Right atrium auricular region (tissue), 2 donors: ENCODE data around the gene GRIK4. TPM values are rescaled to one million over a fixed set of nuclear protein-coding genes. Genes with fewer than 3 reads are reported as not detected.

Experiments used
- DNase-seq: peaks from one replicate; pipeline ENCODE4 v3.0.0-alpha.2; 2019; ENCODE audit warnings: low spot score
- H3K27ac ChIP-seq, 2 donors: fragments of 200-600 bp; sonication (generic); 1 replicate in 1 of 2; 2 replicates in 1 of 2; pipeline ENCODE4 v1.5.1; 2016 to 2019
- H3K27me3 ChIP-seq, 2 donors: fragments of 200-600 bp; sonication (generic); one replicate each; pipeline versions ENCODE4 v1.5.1 to v1.6.0; 2017 to 2019
- H3K36me3 ChIP-seq: fragments of 200-600 bp; sonication (generic); one replicate; pipeline ENCODE4 v1.5.1; 2016
- H3K4me1 ChIP-seq, 2 donors: fragments of 200-600 bp; sonication (generic); one replicate each; pipeline versions ENCODE4 v1.5.1 to v1.6.0; 2017 to 2019
- H3K4me3 ChIP-seq, 2 donors: fragments of 200-600 bp; sonication (generic); 1 replicate in 1 of 2; 2 replicates in 1 of 2; pipeline ENCODE4 v1.5.1; 2017 to 2019; ENCODE audit warnings: mild to moderate bottlenecking in 1 of 2, moderate library complexity in 1 of 2
- H3K9me3 ChIP-seq, 2 donors: fragments of 200-600 bp; sonication (generic); one replicate each; pipeline ENCODE4 v1.5.1; 2019
- total RNA-seq, 2 donors: library from RNA; depleted of rRNA; stranded (reverse); fragments of >200 nt; gene quantifications; one replicate each; pipeline ENCODE4 v1.1.0, GENCODE V29; 2016
- TF ChIP-seq, protein P1 (sequence below), 2 donors: fragments of 200-600 bp; sonication (generic); IDR thresholded peaks; one replicate each; pipeline ENCODE4 v1.5.1; 2019; ENCODE audit warnings: antibody characterized with exemption in 2 of 2

Gene GRIK4
- total RNA-seq, 2 donors from 2014 or later = 0.04 to 0.30 TPM

- TF ChIP-seq, protein P1, sequence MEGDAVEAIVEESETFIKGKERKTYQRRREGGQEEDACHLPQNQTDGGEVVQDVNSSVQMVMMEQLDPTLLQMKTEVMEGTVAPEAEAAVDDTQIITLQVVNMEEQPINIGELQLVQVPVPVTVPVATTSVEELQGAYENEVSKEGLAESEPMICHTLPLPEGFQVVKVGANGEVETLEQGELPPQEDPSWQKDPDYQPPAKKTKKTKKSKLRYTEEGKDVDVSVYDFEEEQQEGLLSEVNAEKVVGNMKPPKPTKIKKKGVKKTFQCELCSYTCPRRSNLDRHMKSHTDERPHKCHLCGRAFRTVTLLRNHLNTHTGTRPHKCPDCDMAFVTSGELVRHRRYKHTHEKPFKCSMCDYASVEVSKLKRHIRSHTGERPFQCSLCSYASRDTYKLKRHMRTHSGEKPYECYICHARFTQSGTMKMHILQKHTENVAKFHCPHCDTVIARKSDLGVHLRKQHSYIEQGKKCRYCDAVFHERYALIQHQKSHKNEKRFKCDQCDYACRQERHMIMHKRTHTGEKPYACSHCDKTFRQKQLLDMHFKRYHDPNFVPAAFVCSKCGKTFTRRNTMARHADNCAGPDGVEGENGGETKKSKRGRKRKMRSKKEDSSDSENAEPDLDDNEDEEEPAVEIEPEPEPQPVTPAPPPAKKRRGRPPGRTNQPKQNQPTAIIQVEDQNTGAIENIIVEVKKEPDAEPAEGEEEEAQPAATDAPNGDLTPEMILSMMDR (IDR thresholded peaks at IDR 0.05) = no peak
- no peak for DNase-seq
- no peak overlapping the region for H3K4me3 ChIP-seq
- no peaks in the 10 kb centered on the region for H3K27me3 ChIP-seq
- H3K4me1 ChIP-seq = no peaks in the 10 kb centered on the region
- H3K36me3 ChIP-seq = no peaks in the 10 kb centered on the region
- H3K27ac ChIP-seq = no peak overlapping the region
- H3K9me3 ChIP-seq = no peaks in the 10 kb centered on the region
Measured at GRCh38 chr11:120605469-120605868, 93.9 kb downstream of the GRIK4 start.

DNA sequence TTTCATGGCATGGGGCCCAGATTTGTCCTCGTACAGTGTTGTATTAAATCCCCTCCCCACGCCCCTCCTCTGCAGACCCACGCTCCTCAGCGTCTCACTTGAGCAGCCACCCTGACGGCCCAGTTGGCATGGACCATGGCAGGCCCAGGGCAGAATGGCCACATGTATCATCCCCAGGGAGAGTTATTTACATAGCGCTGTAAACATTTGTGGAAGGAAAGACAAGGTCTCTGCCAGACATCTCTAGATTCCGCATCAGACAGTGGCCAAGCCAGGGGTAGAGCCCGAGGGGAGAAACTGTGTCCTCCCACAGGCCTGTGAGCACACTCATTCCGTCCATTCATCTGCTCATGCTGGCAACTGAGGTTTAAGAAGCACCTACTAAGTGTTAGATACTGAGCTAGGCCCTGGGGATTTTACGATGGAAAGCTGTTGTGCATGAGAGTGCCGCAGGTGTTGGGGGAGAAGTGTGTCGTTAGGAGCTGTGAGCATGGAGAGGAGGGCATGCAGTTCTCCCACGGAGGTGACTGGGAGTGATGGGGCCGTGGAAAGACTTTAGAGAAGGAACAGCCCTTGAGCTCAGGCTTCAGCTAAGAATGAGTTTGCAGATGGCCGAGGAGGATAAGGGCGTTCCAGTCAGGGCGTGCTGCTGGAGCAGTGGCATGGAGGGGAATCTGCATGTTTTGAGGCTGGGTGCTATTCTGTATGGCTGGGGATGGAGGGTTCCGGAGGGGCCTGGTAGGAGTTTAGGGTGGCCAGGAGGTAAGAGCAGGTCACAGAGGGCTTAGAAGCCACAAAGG, 94.9 kb downstream of the GRIK4 start:
- no peak for DNase-seq
- Histone ChIP-seq H3K36me3 (no peaks in the 10 kb centered on the region), H3K4me1 (no peaks in the 10 kb centered on the region), H3K27me3 (no peaks in the 10 kb centered on the region), H3K27ac (no peak overlapping the region), H3K4me3 (no peak overlapping the region), H3K9me3 (no peaks in the 10 kb centered on the region)
- TF ChIP-seq, protein P1 (IDR thresholded peaks at IDR 0.05) = no peak

DNA sequence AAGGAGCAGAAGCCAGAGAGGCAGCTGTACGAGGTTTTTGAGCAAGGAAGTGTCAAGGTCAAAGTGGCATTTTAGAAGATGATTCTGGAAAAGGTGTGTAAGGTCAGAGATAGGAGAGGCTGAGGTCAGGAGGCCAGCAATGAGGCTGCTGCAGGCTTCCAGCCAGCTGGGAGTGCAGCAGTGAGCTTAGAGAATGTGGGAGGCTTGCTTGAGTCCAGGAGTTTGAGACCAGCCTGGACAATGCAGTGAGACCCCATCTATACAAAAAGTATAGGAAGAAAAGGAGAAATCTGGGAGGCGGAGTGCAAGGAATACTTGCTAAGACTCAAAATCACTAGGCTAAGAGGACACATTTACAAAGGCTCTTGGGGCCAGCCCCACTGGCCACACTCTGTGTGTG, 96.5 kb downstream of the GRIK4 start:
- H3K27me3 ChIP-seq = no peaks in the 10 kb centered on the region
- TF ChIP-seq, protein P1 (IDR thresholded peaks at IDR 0.05) = no peak
- H3K4me3 ChIP-seq = no peak overlapping the region
- no peaks in the 10 kb centered on the region for H3K9me3 ChIP-seq
- no peak for DNase-seq
- peaks cover 0 to 4% of the 10 kb centered on the region in 2 donors for H3K4me1 ChIP-seq
- no peak overlapping the region for H3K27ac ChIP-seq
- H3K36me3 ChIP-seq = no peaks in the 10 kb centered on the region

- Histone ChIP-seq H3K9me3 (no peaks in the 10 kb centered on the region), H3K36me3 (no peaks in the 10 kb centered on the region), H3K4me3 (no peak overlapping the region), H3K27me3 (no peaks in the 10 kb centered on the region), H3K4me1 (peaks cover 0 to 12% of the 10 kb centered on the region in 2 donors), H3K27ac (no peak overlapping the region)
- no peak for DNase-seq
- TF ChIP-seq, protein P1 (IDR thresholded peaks at IDR 0.05) = no peak
Measured at GRCh38 chr11:120608760-120609211, 97.2 kb downstream of the GRIK4 start.

DNA sequence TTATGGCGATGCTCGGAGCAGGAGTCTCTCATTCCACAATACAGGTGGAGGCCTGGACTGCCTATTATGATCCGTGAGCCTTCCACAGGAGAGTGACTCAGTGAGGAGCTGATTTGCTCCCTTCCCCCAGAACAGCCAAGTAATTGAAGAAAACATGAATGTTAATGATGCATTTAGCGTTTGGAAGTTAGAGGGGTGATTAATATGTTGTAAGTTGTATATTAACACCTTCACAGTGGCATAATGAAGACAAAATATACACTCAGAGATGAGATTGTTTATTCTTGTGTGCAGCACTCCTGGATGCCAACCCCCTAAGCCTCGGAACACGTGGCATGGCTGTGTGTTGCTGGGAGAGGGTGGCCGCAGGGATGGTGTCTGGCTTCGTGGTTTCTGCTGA, 98.6 kb downstream of the GRIK4 start:
- no peaks in the 10 kb centered on the region for H3K27me3 ChIP-seq
- DNase-seq = no peak
- TF ChIP-seq, protein P1 (IDR thresholded peaks at IDR 0.05) = no peak
- no peak overlapping the region for H3K27ac ChIP-seq
- peaks cover 0 to 14% of the 10 kb centered on the region in 2 donors for H3K4me1 ChIP-seq
- no peaks in the 10 kb centered on the region for H3K36me3 ChIP-seq
- no peaks in the 10 kb centered on the region for H3K9me3 ChIP-seq
- H3K4me3 ChIP-seq = no peak overlapping the region
